GM12878 (cell line): ENCODE data around the gene PDIA4. TPM values are rescaled to one million over a fixed set of nuclear protein-coding genes. Genes with fewer than 3 reads are reported as not detected.

Source experiments
- ATAC-seq: fragments of 200-7000 bp; cut with Tn5 transposase; 3 replicates; pipeline ENCODE4 v1.9.1; 2020; ENCODE audit warnings: mild to moderate bottlenecking, moderate library complexity
- BruUV-seq: library from RNA; stranded (reverse); fragments of 400-500 nt; replicated peaks from 2 replicates; lab custom pipeline; 2021; lab: Mats Ljungman, UMichigan
- CTCF ChIA-PET: fragments of 300-600 bp; sonication (Branson Sonifier 250); formaldehyde crosslinking; extraction: SDS; loops from one replicate; lab custom pipeline; 2021; ENCODE audit warnings: inconsistent platforms; lab: Yijun Ruan, JAX
- POLR2A ChIA-PET: fragments of 350-600 bp; formaldehyde crosslinking; extraction: SDS; loops from one replicate; lab custom pipeline; 2021; ENCODE audit warnings: inconsistent platforms; lab: Charles Lee
- RAD21 ChIA-PET: fragments of 300-600 bp; sonication (Branson Sonifier 250); formaldehyde crosslinking; loops from one replicate; lab custom pipeline; 2023; ENCODE audit warnings: antibody characterized with exemption; ENCODE audit not compliant: unreplicated experiment; lab: Charles Lee
- SMC1A ChIA-PET: fragments of 300-600 bp; sonication (Branson Sonifier 250); formaldehyde crosslinking; loops from one replicate; lab custom pipeline; 2023; ENCODE audit not compliant: unreplicated experiment, uncharacterized antibody; lab: Charles Lee
- DNase-seq: peaks from one replicate; pipeline ENCODE4 v3.0.0-alpha.2; 2011; ENCODE audit warnings: low read depth, low spot score
- FAIRE-seq: peaks from 3 replicates; lab custom pipeline; 2011; peaks lifted over from hg19 to GRCh38; lab: Jason Lieb, UNC
- H2AFZ ChIP-seq: 2 replicates; pipeline ENCODE4 v1.6.0; 2011; ENCODE audit warnings: low read depth, low read length, control low read depth; ENCODE audit not compliant: control insufficient read depth
- H3K27ac ChIP-seq: 2 replicates; pipeline ENCODE4 v1.5.1; 2011; ENCODE audit warnings: control low read depth; ENCODE audit not compliant: control insufficient read depth, insufficient read depth
- H3K27me3 ChIP-seq, 2 experiments: replicated peaks in 1 of 2; 2 replicates each; pipeline versions ENCODE4 v1.6.0 to v1.6.1; 2011; ENCODE audit warnings: low read length in 1 of 2; ENCODE audit not compliant: control insufficient read depth in 2 of 2, insufficient read depth in 2 of 2
- H3K36me3 ChIP-seq, 2 experiments: 2 replicates each; pipeline ENCODE4 v1.5.1; 2011; ENCODE audit warnings: low read length in 1 of 2; ENCODE audit not compliant: control insufficient read depth in 2 of 2, insufficient read depth in 2 of 2
- H3K4me1 ChIP-seq: 2 replicates; pipeline ENCODE4 v1.6.1; 2011; ENCODE audit warnings: mild to moderate bottlenecking, low read length, moderate library complexity, mixed read lengths; ENCODE audit not compliant: control insufficient read depth, insufficient read depth
- H3K4me2 ChIP-seq: 2 replicates; pipeline ENCODE4 v1.6.0; 2011; ENCODE audit warnings: control low read depth; ENCODE audit not compliant: control insufficient read depth, insufficient read depth
- H3K4me3 ChIP-seq: fragments of 200-600 bp; sonication (generic); 2 replicates; pipeline ENCODE4 v1.5.1; 2016
- H3K79me2 ChIP-seq: 2 replicates; pipeline ENCODE4 v1.6.0; 2011; ENCODE audit warnings: low read length; ENCODE audit not compliant: control insufficient read depth, insufficient read depth
- H3K9ac ChIP-seq: 2 replicates; pipeline ENCODE4 v1.8.0; 2011; ENCODE audit warnings: low read length, control low read depth, mixed read lengths; ENCODE audit not compliant: control insufficient read depth, insufficient read depth
- H3K9me3 ChIP-seq: replicated peaks from 3 replicates; pipeline ENCODE4 v1.5.1; 2011; ENCODE audit warnings: mild to moderate bottlenecking, low read length; ENCODE audit not compliant: control insufficient read depth, insufficient read depth
- H4K20me1 ChIP-seq: 2 replicates; pipeline ENCODE4 v1.6.0; 2011; ENCODE audit not compliant: control insufficient read depth, insufficient read depth
- EZH2 ChIP-seq: IDR thresholded peaks from 2 replicates; pipeline ENCODE4 v1.6.1; 2012; ENCODE audit warnings: low read depth, mild to moderate bottlenecking, control low read depth, inconsistent platforms, low read length, borderline replicate concordance; ENCODE audit not compliant: control insufficient read depth
- ZNF384 ChIP-seq: IDR thresholded peaks from 2 replicates; pipeline ENCODE4 v1.6.1; 2012; ENCODE audit warnings: low read depth, mild to moderate bottlenecking, low read length, improper control_type of control experiment, borderline replicate concordance
- WGBS: methylation state at CpG from one replicate; pipeline ENCODE4 v1.1.6; 2016; ENCODE audit warnings: low lambda C conversion rate; ENCODE audit not compliant: insufficient replicate concordance, insufficient coverage; ENCODE audit errors: missing lambda C conversion rate; 5-methylcytosine and 5-hydroxymethylcytosine counted together
- in situ Hi-C: fragments of 300-500 bp; cut with MboI; formaldehyde crosslinking; loops from 9 replicates; pipeline ENCODE4 v1.14.3; 2018; ENCODE audit warnings: mixed read lengths
- intact Hi-C: fragments of 100-400 bp; cut with micrococcal nuclease; formaldehyde crosslinking; loops from one replicate; pipeline ENCODE4 v1.14.2; 2022; ENCODE audit not compliant: unreplicated experiment
- polyA plus RNA-seq, 11 experiments: library from polyadenylated mRNA; depleted of rRNA in 4 of 11; unstranded in 6 of 11; stranded (reverse) in 5 of 11; fragments of >200 nt; fragmentation: Nextera tagmentation in 4 of 11; fragmentation: Illumina TruSeq in 1 of 11; extraction: Ambion mirVana in 4 of 11; extraction: Trizol in 1 of 11; gene quantifications; 1 replicate in 1 of 11; 2 replicates in 10 of 11; pipeline versions ENCODE4 v1.2.1 to v1.2.3, GENCODE V29; 2011 to 2016; ENCODE audit warnings: inconsistent platforms in 2 of 11, missing spikeins in 2 of 11, low read depth in 1 of 11
- total RNA-seq, 4 experiments: library from RNA; depleted of rRNA in 3 of 4; stranded (reverse); fragments of >200 nt in 3 of 4; fragmentation: Illumina TruSeq in 1 of 4; extraction: Trizol in 1 of 4; gene quantifications; 2 replicates each; pipeline versions ENCODE4 v1.2.1 to v1.2.3, GENCODE V29; 2013 to 2021
- TF ChIP-seq, protein P1 (sequence below): IDR thresholded peaks from 2 replicates; pipeline ENCODE4 v1.6.1; 2012; ENCODE audit warnings: improper control_type of control experiment, low read depth, low read length; ENCODE audit not compliant: insufficient replicate concordance
- TF ChIP-seq, protein P2 (sequence below): fragments of 450-650 bp; IDR thresholded peaks from 2 replicates; pipeline ENCODE4 v1.6.1; 2017; ENCODE audit warnings: antibody characterized with exemption, mild to moderate bottlenecking, moderate library complexity

PDIA4 gene
- total and polyA plus RNA-seq, 10 of the 15 experiments (the other 5 are each of a cell fraction or from before 2014, with no cell fraction given), result 7.1 to 306 (median 106) TPM

DNA sequence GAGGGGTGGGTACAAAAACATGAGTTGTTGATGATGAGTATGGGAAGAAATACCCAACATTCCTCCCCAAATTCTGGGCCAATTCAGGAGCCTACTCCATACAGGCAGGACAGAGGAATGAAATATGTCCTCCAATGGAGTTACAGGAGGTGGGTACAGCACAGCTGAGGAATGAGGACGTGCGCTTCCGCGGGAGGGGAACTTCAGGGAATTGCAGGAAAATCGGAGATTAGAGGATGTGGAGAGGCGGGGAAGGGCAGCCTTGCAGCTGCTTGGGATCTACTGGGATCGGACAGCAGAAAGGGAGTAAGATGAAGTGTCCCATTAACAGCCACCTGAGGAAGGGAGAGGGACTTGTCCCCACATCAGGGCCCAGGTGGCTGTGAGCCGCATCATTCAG is 50.2 kb downstream of the PDIA4 start:
- in situ Hi-C loops (no loop called here), intact Hi-C loops (no loop called here)
- H4K20me1 ChIP-seq, result no peaks in the 10 kb centered on the region
- no peak overlapping the region for H2AFZ ChIP-seq
- RAD21 ChIA-PET, result no interaction called here
- no peak overlapping the region for H3K9ac ChIP-seq
- H3K4me1 ChIP-seq, result no peaks in the 10 kb centered on the region
- H3K9me3 ChIP-seq, result peaks cover 2% of the 10 kb centered on the region; the same call in 1 of the 3 replicates
- POLR2A ChIA-PET, result no interaction called here
- H3K79me2 ChIP-seq, result no peaks in the 10 kb centered on the region
- BruUV-seq, result no TSS peak
- FAIRE-seq (no peak), DNase-seq (no peak), ATAC-seq (no peak)
- SMC1A ChIA-PET, result no interaction called here
- H3K4me2 ChIP-seq, result no peak overlapping the region
- H3K27ac ChIP-seq, result no peak overlapping the region
- CTCF ChIA-PET, result interaction anchor here (0.6 kb wide), 1 partner anchor 397 kb away, joined by 3 read pairs; no protein-coding TSS in a partner anchor
- WGBS, result 63% methylated on average over 7 of the region's 8 CpGs
- H3K27me3 ChIP-seq, result no peaks in the 10 kb centered on the region; a peak in 1 of 4 replicates
- TF ChIP-seq EZH2 (no peak), ZNF384 (no peak)
- TF ChIP-seq, protein P1, sequence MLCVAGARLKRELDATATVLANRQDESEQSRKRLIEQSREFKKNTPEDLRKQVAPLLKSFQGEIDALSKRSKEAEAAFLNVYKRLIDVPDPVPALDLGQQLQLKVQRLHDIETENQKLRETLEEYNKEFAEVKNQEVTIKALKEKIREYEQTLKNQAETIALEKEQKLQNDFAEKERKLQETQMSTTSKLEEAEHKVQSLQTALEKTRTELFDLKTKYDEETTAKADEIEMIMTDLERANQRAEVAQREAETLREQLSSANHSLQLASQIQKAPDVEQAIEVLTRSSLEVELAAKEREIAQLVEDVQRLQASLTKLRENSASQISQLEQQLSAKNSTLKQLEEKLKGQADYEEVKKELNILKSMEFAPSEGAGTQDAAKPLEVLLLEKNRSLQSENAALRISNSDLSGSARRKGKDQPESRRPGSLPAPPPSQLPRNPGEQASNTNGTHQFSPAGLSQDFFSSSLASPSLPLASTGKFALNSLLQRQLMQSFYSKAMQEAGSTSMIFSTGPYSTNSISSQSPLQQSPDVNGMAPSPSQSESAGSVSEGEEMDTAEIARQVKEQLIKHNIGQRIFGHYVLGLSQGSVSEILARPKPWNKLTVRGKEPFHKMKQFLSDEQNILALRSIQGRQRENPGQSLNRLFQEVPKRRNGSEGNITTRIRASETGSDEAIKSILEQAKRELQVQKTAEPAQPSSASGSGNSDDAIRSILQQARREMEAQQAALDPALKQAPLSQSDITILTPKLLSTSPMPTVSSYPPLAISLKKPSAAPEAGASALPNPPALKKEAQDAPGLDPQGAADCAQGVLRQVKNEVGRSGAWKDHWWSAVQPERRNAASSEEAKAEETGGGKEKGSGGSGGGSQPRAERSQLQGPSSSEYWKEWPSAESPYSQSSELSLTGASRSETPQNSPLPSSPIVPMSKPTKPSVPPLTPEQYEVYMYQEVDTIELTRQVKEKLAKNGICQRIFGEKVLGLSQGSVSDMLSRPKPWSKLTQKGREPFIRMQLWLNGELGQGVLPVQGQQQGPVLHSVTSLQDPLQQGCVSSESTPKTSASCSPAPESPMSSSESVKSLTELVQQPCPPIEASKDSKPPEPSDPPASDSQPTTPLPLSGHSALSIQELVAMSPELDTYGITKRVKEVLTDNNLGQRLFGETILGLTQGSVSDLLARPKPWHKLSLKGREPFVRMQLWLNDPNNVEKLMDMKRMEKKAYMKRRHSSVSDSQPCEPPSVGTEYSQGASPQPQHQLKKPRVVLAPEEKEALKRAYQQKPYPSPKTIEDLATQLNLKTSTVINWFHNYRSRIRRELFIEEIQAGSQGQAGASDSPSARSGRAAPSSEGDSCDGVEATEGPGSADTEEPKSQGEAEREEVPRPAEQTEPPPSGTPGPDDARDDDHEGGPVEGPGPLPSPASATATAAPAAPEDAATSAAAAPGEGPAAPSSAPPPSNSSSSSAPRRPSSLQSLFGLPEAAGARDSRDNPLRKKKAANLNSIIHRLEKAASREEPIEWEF, result no peak
- TF ChIP-seq, protein P2, sequence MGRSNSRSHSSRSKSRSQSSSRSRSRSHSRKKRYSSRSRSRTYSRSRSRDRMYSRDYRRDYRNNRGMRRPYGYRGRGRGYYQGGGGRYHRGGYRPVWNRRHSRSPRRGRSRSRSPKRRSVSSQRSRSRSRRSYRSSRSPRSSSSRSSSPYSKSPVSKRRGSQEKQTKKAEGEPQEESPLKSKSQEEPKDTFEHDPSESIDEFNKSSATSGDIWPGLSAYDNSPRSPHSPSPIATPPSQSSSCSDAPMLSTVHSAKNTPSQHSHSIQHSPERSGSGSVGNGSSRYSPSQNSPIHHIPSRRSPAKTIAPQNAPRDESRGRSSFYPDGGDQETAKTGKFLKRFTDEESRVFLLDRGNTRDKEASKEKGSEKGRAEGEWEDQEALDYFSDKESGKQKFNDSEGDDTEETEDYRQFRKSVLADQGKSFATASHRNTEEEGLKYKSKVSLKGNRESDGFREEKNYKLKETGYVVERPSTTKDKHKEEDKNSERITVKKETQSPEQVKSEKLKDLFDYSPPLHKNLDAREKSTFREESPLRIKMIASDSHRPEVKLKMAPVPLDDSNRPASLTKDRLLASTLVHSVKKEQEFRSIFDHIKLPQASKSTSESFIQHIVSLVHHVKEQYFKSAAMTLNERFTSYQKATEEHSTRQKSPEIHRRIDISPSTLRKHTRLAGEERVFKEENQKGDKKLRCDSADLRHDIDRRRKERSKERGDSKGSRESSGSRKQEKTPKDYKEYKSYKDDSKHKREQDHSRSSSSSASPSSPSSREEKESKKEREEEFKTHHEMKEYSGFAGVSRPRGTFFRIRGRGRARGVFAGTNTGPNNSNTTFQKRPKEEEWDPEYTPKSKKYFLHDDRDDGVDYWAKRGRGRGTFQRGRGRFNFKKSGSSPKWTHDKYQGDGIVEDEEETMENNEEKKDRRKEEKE, result no peak
- H3K36me3 ChIP-seq, result no peaks in the 10 kb centered on the region
- no peak overlapping the region for H3K4me3 ChIP-seq
